GM19438 (cell line): ENCODE data around the gene PIP5KL1.

ENCODE experiments used
- ATAC-seq: cut with Tn5 transposase; IDR thresholded peaks from one replicate; pipeline ENCODE4 v1.9.1; 2021; ENCODE audit warnings: low read depth; ENCODE audit not compliant: unreplicated experiment

PIP5KL1 gene

GRCh38 chr9:127916720-127917581 lies 13.6 kb downstream of the PIP5KL1 start, which contains the start of gene ST6GALNAC4:
ST6GALNAC4 (minus strand) TSS chr9:127917041; CDS start chr9:127916419, 622 bp downstream.
- peak; percentile 57 for ATAC-seq

GRCh38 chr9:127915801-127916719 lies 14.5 kb downstream of the PIP5KL1 start:
- ATAC-seq: no peak

- ATAC-seq: no peak
Measured at GRCh38 chr9:127915325-127915752, 15.2 kb downstream of the PIP5KL1 start.

- no peak for ATAC-seq
Measured at GRCh38 chr9:127913682-127914081, 16.9 kb downstream of the PIP5KL1 start.

DNA sequence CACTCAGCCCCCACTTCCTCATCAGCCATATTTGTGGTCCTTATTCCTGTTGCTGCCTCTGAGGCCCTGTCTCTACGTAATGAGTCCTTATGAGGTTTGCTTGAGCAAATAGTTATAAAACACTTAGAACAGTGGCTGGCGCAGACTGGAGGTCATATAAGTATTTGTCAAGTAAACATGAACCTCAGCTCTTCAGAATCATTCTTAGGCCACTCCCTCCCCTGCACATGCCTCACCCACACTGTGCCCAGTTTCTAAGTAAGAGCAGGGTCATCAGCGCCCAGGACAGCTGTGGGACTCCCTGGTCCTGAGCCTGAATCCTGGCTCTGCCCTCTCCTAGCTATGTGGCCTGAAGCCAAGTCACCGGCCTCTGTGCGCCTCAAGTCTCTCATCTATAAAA lies 17.7 kb downstream of the PIP5KL1 start:
- ATAC-seq: no peak

DNA sequence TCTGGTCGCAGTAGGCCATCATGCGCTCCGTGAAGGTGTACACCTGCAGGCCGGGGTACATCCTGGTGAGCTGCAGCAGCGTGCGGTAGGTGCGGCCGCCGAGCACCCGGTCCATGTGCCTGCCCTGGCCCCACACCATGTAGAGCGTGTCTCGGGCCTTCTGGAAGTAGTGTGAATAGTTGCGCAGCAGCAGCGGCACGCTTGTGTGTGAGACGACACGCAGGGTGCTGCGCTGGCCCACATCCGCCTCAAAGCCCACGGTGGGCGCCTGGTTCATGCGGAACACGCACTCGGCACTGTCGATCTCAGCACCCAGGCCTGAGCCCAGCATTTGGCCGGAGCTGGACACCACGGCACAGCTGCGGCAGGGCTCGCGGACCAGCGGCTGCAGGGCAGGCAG lies 18.3 kb downstream of the PIP5KL1 start:
- no peak for ATAC-seq

DNA sequence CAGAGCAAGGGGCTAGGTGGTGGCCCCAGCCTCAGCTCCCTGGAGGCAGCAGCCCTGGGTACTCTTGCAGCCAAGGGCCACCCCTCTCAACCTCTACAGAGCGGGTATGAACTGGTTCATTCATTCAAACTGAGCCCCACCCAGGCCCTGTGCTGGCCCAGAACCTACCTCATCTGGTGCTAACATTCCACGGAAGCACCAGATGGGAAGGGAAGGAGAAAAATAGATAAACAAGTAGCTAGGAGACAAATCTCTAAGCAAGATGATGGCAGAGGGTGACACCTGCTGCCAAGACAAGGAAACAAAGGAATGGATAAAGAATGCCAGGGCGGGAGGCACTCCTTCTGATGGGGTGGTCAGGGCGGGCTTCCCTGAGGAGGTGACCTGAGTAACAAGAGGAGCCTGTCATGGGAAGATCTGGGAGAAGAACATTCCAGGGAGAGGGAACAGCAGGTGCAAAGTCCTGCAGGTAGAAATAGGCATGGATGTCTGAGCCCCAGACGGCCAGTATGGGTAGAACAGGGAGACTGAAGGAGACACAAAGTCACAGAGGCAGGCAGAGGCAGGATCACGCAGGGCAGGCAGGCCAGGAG lies 19.9 kb downstream of the PIP5KL1 start:
- no peak for ATAC-seq

DNA sequence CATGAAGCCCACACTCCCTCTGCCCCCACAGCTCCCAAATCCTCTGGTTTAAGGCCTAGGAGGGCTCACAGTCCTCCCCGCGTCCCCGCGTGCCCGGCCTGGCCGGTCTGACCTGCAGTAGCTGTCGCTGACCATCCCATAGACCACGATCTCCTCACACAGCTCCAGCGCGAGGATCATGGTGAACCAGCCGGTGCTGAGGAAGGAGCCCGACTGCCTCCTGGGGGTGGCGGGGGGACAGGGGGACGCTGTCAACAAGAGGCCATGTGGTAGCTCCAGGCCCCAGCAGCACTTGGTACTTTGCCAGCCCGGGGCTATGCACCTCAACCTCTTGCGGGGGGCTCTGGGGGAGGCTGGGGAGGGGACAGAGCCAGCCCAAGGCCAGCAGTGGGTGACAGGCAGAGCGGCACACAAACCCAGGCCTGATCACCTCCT lies 20.7 kb downstream of the PIP5KL1 start:
- ATAC-seq: no peak

DNA sequence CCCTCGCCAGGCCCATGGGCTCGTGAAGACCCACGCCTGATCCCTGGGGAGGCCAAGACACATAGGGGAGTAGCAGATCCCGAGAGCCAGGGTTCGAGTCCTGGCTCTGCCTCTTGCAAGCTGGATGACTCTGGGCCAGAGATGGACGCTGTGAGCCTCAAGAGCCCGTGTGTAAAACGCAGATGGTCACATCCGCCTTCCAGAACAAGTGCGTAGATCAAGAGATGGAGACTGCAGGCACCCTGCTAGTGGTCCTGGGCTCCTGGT lies 22.0 kb downstream of the PIP5KL1 start:
- no peak for ATAC-seq

- no peak for ATAC-seq
Measured at GRCh38 chr9:127907867-127908659, 22.5 kb downstream of the PIP5KL1 start.

- ATAC-seq: no peak
Measured at GRCh38 chr9:127905788-127906191, 24.8 kb downstream of the PIP5KL1 start.

- no peak for ATAC-seq
Measured at GRCh38 chr9:127905004-127905728, 25.4 kb downstream of the PIP5KL1 start.

GRCh38 chr9:127904561-127905003 lies 26.0 kb downstream of the PIP5KL1 start:
- no peak for ATAC-seq

GRCh38 chr9:127903557-127904475 lies 26.8 kb downstream of the PIP5KL1 start:
- no peak for ATAC-seq

- ATAC-seq: peak; percentile 44
Measured at GRCh38 chr9:127899128-127899943, 31.2 kb downstream of the PIP5KL1 start, which contains the start of gene ST6GALNAC6. ST6GALNAC6 (minus strand) TSS chr9:127899603; CDS start chr9:127897981, 1,622 bp downstream.

DNA sequence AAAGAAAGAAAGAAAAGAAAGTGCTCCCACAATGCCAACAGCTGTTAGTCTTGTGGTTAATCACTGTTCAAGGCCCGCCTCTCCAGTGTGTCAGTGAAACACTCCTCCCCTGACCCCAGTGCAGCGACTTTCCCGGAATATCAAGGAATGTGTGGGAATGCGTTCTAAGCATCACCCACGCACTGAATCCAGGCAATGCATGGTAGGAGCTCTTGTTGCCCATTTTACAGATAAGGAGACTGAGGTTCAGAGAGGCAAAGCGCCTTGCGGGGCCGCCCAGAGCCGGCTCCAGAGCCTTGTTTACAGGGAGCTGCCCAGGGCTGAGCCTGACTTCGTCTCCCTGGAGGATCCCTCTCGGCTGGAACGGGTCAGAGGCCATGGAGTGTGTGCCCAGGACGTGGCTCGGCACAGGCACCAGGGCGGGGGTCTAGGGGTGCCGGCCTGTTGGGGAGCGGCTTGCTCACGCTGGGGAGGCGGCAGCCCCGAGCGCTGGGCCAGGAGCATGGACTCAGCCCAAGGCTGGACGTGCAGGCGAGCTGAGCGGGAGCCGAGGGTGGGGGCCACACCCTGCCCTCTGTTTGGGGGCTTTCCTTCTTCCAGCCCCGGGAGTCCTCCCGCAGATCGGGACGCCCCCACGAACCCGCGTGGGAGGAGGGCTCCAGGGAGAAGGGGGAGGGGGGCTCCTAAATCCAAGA lies 32.0 kb downstream of the PIP5KL1 start:
- peak; percentile 5 for ATAC-seq

GRCh38 chr9:127897193-127897692 lies 33.3 kb downstream of the PIP5KL1 start:
- ATAC-seq: no peak
